AG04449 (cell line): ENCODE measurements around the gene OTOP3.

Source experiments
- CTCF ChIA-PET: fragments of 350-600 bp; formaldehyde crosslinking; extraction: SDS; loops from one replicate; lab custom pipeline; 2021; ENCODE audit warnings: antibody characterized with exemption; lab: Yijun Ruan, JAX
- POLR2A ChIA-PET: fragments of 400-600, 350-600 bp; formaldehyde crosslinking; extraction: SDS; loops from one replicate; lab custom pipeline; 2020; ENCODE audit warnings: antibody characterized with exemption, inconsistent platforms; lab: Yijun Ruan, JAX
- DNase-seq: peaks from one replicate; pipeline ENCODE4 v3.0.0-alpha.2; 2010; ENCODE audit warnings: low read depth, low spot score
- H3K4me3 ChIP-seq: 2 replicates; pipeline ENCODE4 v1.5.1; 2011; ENCODE audit warnings: low read depth, mild to moderate bottlenecking, control low read depth, low read length
- CTCF ChIP-seq: IDR thresholded peaks from one replicate; pipeline ENCODE4 v1.5.1; 2011; ENCODE audit warnings: mild to moderate bottlenecking, moderate library complexity, low read length, control low read depth, inconsistent platforms; ENCODE audit not compliant: insufficient read depth; ENCODE audit errors: missing control alignments

The OTOP3 gene

GRCh38 chr17:74917430-74917829 is 18.3 kb upstream of the OTOP3 start:
- no peak for DNase-seq

DNA sequence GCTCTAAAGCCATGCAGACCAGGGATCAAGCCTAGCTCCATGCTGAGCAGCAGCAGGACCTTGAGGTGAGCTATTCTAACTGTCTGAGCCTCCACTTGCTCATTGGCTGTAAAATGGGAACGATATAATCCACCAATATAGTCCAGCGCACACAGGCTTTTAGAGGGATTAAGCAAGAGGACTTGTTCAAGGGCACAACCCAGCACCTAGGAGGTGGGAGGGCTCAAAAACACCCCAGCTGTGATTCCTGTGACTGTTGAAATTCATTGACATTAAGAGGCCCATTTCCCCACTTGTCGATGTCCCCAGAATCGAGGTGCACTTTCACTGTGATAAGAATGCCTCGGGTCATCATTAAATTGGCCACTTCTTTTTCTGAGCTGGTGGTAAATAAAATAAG is 16.8 kb upstream of the OTOP3 start:
- ChIA-PET POLR2A (no interaction called here), CTCF (interaction anchor here (1.6 to 8.5 kb wide), 3 partner anchors 37 to 128 kb away, joined by 4 to 109 read pairs (median 16); no protein-coding TSS in a partner anchor)
- TF ChIP-seq CTCF, result no peak
- no peak for DNase-seq
- no peak overlapping the region for H3K4me3 ChIP-seq

More at GRCh38 chr17:74917430-74917829, 18.3 kb upstream of the OTOP3 start:
- no peak overlapping the region for H3K4me3 ChIP-seq
- TF ChIP-seq CTCF, result no peak
- ChIA-PET CTCF (no interaction called here), POLR2A (no interaction called here)

DNA sequence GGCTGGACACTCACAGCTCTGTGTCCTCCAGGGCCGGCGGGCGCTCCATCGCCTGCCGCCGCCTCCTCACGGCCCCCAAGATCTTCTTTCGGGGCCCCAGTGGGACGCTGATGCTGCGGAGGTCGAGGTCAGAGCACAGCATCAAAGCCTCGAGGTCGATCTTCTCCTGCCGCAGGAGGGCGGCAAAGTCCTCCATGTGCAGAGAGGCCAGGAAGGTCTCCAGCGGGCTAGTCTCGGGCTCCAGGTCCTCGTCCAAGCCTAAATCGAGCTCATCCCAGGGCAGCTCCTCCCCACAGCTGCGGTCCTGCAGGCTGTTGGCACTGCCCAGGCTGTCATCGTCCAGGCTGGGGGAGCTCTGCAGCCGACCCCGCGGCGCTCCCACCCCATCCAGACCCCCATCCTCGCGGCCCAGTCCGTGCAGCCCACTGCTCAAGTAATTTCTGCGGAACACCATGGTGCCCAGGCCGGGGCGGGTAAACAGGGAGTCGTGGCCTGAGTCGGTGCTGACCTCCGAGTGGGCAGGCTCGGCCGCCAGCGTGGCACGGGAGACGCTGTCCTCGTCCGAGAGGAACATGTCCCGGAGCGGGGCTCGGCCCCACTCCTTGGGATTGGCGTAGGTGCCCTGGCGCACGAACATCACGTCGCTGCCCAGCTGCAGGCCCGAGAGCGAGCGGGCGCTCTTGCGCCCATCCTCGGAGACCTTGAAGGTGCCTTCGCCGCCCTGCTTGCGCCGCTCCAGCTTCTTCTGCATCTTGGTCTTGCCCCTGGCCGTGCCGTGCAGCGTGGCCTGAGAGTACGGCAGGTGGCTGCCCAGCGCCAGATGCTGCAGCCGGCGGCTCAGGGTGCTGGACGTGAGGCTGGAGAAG is 16.0 kb upstream of the OTOP3 start:
- TF ChIP-seq CTCF, result peak; percentile 38
- ChIA-PET POLR2A (no interaction called here), CTCF (interaction anchor here (0.6 to 8.5 kb wide), 4 partner anchors 36 to 454 kb away, joined by 4 to 109 read pairs (median 10); no protein-coding TSS in a partner anchor)
- no peak overlapping the region for H3K4me3 ChIP-seq
- DNase-seq, result no peak

- no peak overlapping the region for H3K4me3 ChIP-seq
- TF ChIP-seq CTCF, result no peak
- DNase-seq, result no peak
- POLR2A ChIA-PET, result no interaction called here
- CTCF ChIA-PET, result interaction anchor here (2.7 to 8.5 kb wide), 2 partner anchors 36 to 41 kb away, joined by 16 to 109 read pairs; no protein-coding TSS in a partner anchor
These were observed 15.4 kb upstream of the OTOP3 start for GRCh38 chr17:74920306-74920620.

DNA sequence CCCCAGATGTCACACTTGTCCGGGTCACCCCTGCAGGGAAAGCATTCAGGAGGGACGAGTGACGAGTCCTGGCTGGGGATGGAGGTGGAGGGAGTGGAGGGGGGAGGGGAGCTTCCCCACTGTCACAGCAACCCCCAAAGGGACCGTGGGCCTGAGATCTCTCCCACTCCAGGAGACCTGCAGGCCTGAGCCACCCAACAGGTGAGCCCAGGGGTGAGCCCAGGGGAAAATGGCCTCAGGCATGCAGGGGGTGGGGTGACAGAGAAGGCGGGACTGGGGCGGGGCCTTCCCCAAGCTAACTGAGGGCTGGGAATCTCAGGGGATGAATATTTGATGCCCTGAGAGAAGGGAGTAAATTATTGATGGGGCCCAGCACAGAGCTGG is 15.1 kb upstream of the OTOP3 start:
- no peak for TF ChIP-seq CTCF
- no peak for DNase-seq
- H3K4me3 ChIP-seq, result no peak overlapping the region
- POLR2A ChIA-PET, result no interaction called here
- CTCF ChIA-PET, result interaction anchor here (1.0 to 8.5 kb wide), 3 partner anchors 35 to 40 kb away, joined by 6 to 109 read pairs (median 16); no protein-coding TSS in a partner anchor

- CTCF ChIA-PET, result interaction anchor here (1.0 to 8.5 kb wide), 2 partner anchors 35 to 40 kb away, joined by 6 to 109 read pairs; no protein-coding TSS in a partner anchor
These were observed 14.5 kb upstream of the OTOP3 start for GRCh38 chr17:74921026-74921681.

More at GRCh38 chr17:74921026-74921681, 14.5 kb upstream of the OTOP3 start:
- POLR2A ChIA-PET, result no interaction called here
- no peak for TF ChIP-seq CTCF
- no peak overlapping the region for H3K4me3 ChIP-seq
- DNase-seq, result no peak
